Activated T-cell treated with anti-CD3 and anti-CD28 coated beads, Interleukin-2, amount 50 U/mL, for 24 hours (primary cell): ENCODE measurements around the gene DPP10.

Experiments used
- DNase-seq: peaks from one replicate; pipeline ENCODE4 v3.0.0-alpha.2; 2020
- H3K27ac Mint-ChIP-seq: 2 replicates; pipeline ENCODE4 v1.8.0; 2020; ENCODE audit warnings: mild to moderate bottlenecking, mixed read lengths
- H3K27me3 Mint-ChIP-seq: 2 replicates; pipeline ENCODE4 v1.8.0; 2020; ENCODE audit warnings: mixed read lengths
- H3K36me3 Mint-ChIP-seq: 2 replicates; pipeline ENCODE4 v1.8.0; 2020; ENCODE audit warnings: low read depth, mixed read lengths
- H3K4me1 Mint-ChIP-seq: 2 replicates; pipeline ENCODE4 v1.8.0; 2020; ENCODE audit warnings: low read depth, mixed read lengths
- H3K4me3 Mint-ChIP-seq: 2 replicates; pipeline ENCODE4 v1.8.0; 2020; ENCODE audit warnings: mild to moderate bottlenecking, moderate library complexity, mixed read lengths
- H3K9me3 Mint-ChIP-seq: 2 replicates; pipeline ENCODE4 v1.8.0; 2020; ENCODE audit warnings: mixed read lengths

DPP10 gene

DNA sequence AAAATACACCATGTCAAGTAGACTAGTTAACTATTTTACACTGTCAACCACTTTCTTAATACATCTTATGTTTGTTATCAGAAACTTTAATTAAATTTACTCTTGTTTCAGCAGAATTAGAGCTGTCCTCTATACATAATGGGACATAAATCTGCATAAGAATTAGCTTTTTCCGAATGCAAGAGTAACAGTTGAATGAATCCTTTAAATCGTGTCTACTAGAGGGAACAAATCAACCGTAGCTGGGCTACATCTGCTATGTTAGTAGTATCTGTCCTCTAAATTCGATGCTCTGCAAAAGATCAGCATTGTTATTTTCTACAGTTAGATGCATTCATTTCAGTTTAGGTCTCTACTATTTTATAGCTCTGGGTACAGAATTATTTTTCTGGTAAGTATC, 1090.6 kb downstream of the DPP10 start:
- H3K27ac Mint-ChIP-seq: no peak overlapping the region
- H3K4me3 Mint-ChIP-seq: no peak overlapping the region
- no peaks in the 10 kb centered on the region for H3K27me3 Mint-ChIP-seq
- H3K9me3 Mint-ChIP-seq: peaks cover 13% of the 10 kb centered on the region
- DNase-seq: no peak
- H3K4me1 Mint-ChIP-seq: no peaks in the 10 kb centered on the region
- H3K36me3 Mint-ChIP-seq: no peaks in the 10 kb centered on the region

DNA sequence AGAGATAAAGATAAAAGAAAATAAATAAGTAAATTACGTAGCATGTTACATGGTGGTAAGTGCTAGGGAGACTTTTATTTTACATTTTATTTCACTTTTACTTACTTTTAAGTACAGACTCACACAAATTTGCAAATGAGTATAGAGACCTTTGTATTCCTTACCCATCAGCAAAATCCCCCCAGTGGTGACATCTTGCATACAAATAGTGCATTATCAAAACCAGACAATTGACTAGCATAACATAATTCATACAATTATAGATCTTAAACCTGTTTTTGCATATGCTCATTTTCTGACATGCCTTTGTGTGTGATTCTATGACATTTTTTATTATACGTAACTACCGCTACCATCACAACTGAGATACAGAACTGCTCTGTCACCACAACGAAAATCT, 1099.4 kb downstream of the DPP10 start:
- Mint-ChIP-seq H3K27ac (no peak overlapping the region), H3K36me3 (no peaks in the 10 kb centered on the region), H3K4me1 (no peaks in the 10 kb centered on the region), H3K9me3 (peaks cover 4% of the 10 kb centered on the region), H3K4me3 (no peak overlapping the region), H3K27me3 (no peaks in the 10 kb centered on the region)
- no peak for DNase-seq

- no peak for DNase-seq
- H3K36me3 Mint-ChIP-seq: no peaks in the 10 kb centered on the region
- no peaks in the 10 kb centered on the region for H3K4me1 Mint-ChIP-seq
- no peaks in the 10 kb centered on the region for H3K27me3 Mint-ChIP-seq
- peaks cover 6% of the 10 kb centered on the region for H3K9me3 Mint-ChIP-seq
- no peak overlapping the region for H3K27ac Mint-ChIP-seq
- H3K4me3 Mint-ChIP-seq: no peak overlapping the region
Observed at GRCh38 chr2:115542331-115542730, 1099.9 kb downstream of the DPP10 start.

- no peak for DNase-seq
- H3K9me3 Mint-ChIP-seq: peaks cover 6% of the 10 kb centered on the region
- no peaks in the 10 kb centered on the region for H3K27me3 Mint-ChIP-seq
Observed at GRCh38 chr2:115543024-115543423, 1100.6 kb downstream of the DPP10 start.

GRCh38 chr2:115543461-115543860, 1101.0 kb downstream of the DPP10 start:
- H3K27ac Mint-ChIP-seq: no peak overlapping the region
- H3K4me3 Mint-ChIP-seq: no peak overlapping the region
- no peaks in the 10 kb centered on the region for H3K4me1 Mint-ChIP-seq
- no peaks in the 10 kb centered on the region for H3K27me3 Mint-ChIP-seq
- peaks cover 6% of the 10 kb centered on the region for H3K9me3 Mint-ChIP-seq
- H3K36me3 Mint-ChIP-seq: no peaks in the 10 kb centered on the region
- DNase-seq: no peak

More at GRCh38 chr2:115543024-115543423, 1100.6 kb downstream of the DPP10 start:
- H3K36me3 Mint-ChIP-seq: no peaks in the 10 kb centered on the region
- H3K27ac Mint-ChIP-seq: no peak overlapping the region
- no peak overlapping the region for H3K4me3 Mint-ChIP-seq
- no peaks in the 10 kb centered on the region for H3K4me1 Mint-ChIP-seq

DNA sequence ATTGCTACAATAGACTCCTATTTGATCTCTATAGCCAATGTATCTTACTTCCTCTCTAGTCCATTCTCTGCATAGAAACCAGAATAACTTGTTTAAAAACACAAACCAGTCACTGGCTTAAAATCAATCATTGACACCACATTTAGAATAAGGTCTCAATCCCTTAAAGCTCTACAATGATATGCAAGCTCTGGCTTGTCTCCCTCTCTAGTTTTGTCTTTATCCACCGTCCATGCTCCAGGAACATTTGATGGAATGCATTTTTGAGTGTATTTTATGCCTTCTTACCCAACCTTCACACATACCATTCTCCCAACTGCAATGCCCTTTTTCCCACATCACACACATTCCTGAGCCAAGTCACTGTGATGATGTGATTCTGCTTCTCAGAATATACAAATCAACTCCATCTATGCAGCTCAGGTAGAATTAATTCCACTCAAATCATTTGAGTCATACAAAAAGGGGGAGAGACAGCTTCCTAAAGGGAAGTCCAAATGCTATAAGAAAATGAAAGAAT, 1107.2 kb downstream of the DPP10 start:
- no peak for DNase-seq
- no peak overlapping the region for H3K27ac Mint-ChIP-seq
- no peaks in the 10 kb centered on the region for H3K36me3 Mint-ChIP-seq
- no peaks in the 10 kb centered on the region for H3K27me3 Mint-ChIP-seq
- no peak overlapping the region for H3K4me3 Mint-ChIP-seq
- no peaks in the 10 kb centered on the region for H3K4me1 Mint-ChIP-seq
- H3K9me3 Mint-ChIP-seq: peaks cover 17% of the 10 kb centered on the region

- no peak overlapping the region for H3K27ac Mint-ChIP-seq
- DNase-seq: no peak
Observed at GRCh38 chr2:115552726-115553125, 1110.3 kb downstream of the DPP10 start.

DNA sequence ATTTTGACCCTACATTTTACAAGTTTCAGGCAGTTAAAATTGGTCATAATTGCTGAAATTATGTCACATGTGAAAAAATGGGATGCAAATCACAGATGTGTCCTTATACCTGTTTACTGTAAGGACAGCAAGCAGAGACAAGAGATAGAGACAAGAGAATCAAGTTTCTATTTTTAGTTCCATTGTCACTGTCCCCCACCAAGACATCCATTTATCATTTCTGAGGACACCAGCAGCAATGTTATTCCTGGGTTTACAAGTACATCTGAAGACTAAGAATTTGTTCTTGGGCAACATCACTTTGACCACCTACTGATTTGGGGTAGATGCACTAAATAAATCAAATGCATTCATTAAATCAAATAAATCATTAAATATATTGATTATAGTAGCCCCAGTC, 1111.7 kb downstream of the DPP10 start:
- H3K9me3 Mint-ChIP-seq: peaks cover 13% of the 10 kb centered on the region
- H3K27ac Mint-ChIP-seq: no peak overlapping the region
- H3K27me3 Mint-ChIP-seq: no peaks in the 10 kb centered on the region
- no peak overlapping the region for H3K4me3 Mint-ChIP-seq
- no peak for DNase-seq
- no peaks in the 10 kb centered on the region for H3K36me3 Mint-ChIP-seq
- no peaks in the 10 kb centered on the region for H3K4me1 Mint-ChIP-seq

More at GRCh38 chr2:115552726-115553125, 1110.3 kb downstream of the DPP10 start:
- H3K27me3 Mint-ChIP-seq: no peaks in the 10 kb centered on the region
- H3K36me3 Mint-ChIP-seq: no peaks in the 10 kb centered on the region
- no peak overlapping the region for H3K4me3 Mint-ChIP-seq
- H3K4me1 Mint-ChIP-seq: no peaks in the 10 kb centered on the region
- H3K9me3 Mint-ChIP-seq: peaks cover 17% of the 10 kb centered on the region

- no peak for DNase-seq
- Mint-ChIP-seq H3K4me1 (no peaks in the 10 kb centered on the region), H3K27ac (no peak overlapping the region), H3K27me3 (no peaks in the 10 kb centered on the region), H3K36me3 (no peaks in the 10 kb centered on the region), H3K9me3 (peaks cover 22% of the 10 kb centered on the region), H3K4me3 (no peak overlapping the region)
Observed at GRCh38 chr2:115558725-115559124, 1116.3 kb downstream of the DPP10 start.

- Mint-ChIP-seq H3K4me1 (no peaks in the 10 kb centered on the region), H3K27me3 (no peaks in the 10 kb centered on the region), H3K9me3 (peaks cover 20% of the 10 kb centered on the region), H3K27ac (no peak overlapping the region), H3K36me3 (no peaks in the 10 kb centered on the region), H3K4me3 (no peak overlapping the region)
- no peak for DNase-seq
Observed at GRCh38 chr2:115560666-115561065, 1118.2 kb downstream of the DPP10 start.

DNA sequence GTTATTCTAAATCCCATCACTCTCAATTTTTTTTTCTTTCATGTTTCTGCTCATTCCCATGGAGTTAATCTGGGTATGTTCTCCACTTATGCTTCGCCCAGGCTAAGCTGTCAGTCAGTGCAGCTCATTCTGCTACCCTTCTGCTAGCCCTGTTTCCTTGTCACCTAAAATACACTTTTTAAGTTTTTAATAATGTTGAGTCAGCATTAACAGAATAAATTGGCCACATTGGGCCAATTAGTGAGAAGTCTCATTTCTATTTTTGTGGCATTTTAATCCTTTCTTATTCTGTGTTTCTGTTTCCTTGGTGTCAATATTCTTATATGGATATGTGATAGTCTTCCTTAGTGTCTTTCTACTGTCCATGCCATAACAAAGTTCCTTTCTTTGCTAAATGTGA, 1126.2 kb downstream of the DPP10 start:
- H3K4me1 Mint-ChIP-seq: no peaks in the 10 kb centered on the region
- peaks cover 17% of the 10 kb centered on the region for H3K9me3 Mint-ChIP-seq
- DNase-seq: no peak
- no peaks in the 10 kb centered on the region for H3K27me3 Mint-ChIP-seq
- no peak overlapping the region for H3K4me3 Mint-ChIP-seq
- no peak overlapping the region for H3K27ac Mint-ChIP-seq
- H3K36me3 Mint-ChIP-seq: no peaks in the 10 kb centered on the region

DNA sequence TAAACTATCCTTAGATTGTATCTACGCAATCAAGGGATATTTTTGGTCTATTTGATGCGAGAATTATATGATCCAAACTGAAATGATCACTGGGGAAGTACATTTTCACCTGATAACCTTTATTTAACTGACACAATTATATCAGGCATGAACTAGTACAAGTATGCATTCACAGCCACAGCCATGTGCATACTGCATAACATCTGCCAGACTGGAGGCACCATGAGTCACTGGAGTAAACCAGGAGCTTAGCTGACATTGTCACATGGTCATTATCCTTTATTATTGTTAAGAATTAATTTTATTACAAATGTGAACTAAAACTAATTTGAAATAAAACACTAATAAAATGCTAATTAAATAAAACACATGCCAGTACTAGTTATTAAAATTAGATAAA, 1127.1 kb downstream of the DPP10 start:
- no peak for DNase-seq
- H3K9me3 Mint-ChIP-seq: peaks cover 23% of the 10 kb centered on the region
- no peak overlapping the region for H3K27ac Mint-ChIP-seq
- H3K4me3 Mint-ChIP-seq: no peak overlapping the region
- H3K4me1 Mint-ChIP-seq: no peaks in the 10 kb centered on the region
- no peaks in the 10 kb centered on the region for H3K27me3 Mint-ChIP-seq
- H3K36me3 Mint-ChIP-seq: no peaks in the 10 kb centered on the region

DNA sequence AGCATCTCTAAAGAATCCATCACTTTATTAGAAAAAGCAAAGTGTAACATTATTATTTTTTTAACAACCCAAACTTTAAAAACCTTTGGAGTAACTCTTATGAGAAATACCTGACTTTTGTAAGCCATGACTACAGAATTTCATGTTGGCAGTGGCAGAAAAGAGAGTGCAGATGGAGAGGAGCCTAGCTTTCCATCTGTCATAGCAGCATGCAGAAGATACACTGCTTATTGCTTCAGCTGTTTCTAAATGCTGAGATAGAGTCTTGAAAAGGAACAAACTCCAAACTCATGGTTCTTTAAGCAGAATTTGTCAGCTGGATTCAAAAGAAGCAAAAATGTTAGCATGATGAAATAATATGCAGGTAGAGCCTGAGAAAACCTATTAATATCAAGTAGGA, 1130.3 kb downstream of the DPP10 start:
- Mint-ChIP-seq H3K4me3 (no peak overlapping the region), H3K4me1 (no peaks in the 10 kb centered on the region)

DNA sequence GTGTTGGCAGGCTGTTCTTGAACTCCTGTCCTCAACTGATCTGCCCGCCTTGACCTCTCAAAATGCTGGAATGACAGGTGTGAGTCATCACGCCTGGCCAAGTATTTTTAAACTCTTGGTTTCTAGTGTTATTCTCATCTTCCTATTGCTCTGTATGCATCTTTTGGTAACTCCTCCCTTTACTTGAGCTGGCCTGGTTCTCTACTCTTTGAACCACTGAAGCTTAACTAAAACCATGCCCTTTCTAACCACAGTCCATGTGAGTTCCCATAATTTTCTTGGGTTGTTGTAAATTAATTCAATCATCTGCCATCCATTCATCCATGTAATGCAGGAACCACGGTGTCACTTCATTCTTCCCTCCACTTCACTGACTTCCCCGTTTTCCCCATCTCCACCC, 1131.3 kb downstream of the DPP10 start:
- no peaks in the 10 kb centered on the region for H3K27me3 Mint-ChIP-seq
- DNase-seq: no peak
- H3K27ac Mint-ChIP-seq: no peak overlapping the region
- no peaks in the 10 kb centered on the region for H3K36me3 Mint-ChIP-seq
- H3K9me3 Mint-ChIP-seq: peaks cover 29% of the 10 kb centered on the region
- H3K4me1 Mint-ChIP-seq: no peaks in the 10 kb centered on the region
- H3K4me3 Mint-ChIP-seq: no peak overlapping the region

More for the DNA sequence above, 1130.3 kb downstream of the DPP10 start:
- DNase-seq: no peak
- H3K27me3 Mint-ChIP-seq: no peaks in the 10 kb centered on the region
- H3K9me3 Mint-ChIP-seq: peaks cover 32% of the 10 kb centered on the region
- H3K27ac Mint-ChIP-seq: no peak overlapping the region
- no peaks in the 10 kb centered on the region for H3K36me3 Mint-ChIP-seq

DNA sequence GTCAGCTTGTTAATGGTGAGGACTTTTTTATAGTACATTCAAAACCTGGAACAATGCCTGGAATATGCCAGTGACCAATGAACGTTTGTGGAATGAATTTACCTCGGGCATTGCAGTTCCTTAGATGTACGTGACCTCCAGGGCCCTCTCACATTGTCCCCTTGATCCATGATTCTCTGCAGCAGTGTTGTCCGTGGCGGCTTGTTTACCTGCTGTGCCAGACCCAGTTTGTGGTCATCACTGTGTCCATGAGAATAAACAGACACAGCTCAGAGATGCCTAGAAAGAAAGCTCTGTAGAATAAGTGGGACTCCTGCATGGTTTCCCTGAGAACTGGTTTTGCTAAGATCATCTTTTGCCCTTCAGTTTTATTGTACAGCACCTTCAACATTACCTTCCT, 1132.2 kb downstream of the DPP10 start:
- no peaks in the 10 kb centered on the region for H3K27me3 Mint-ChIP-seq
- no peaks in the 10 kb centered on the region for H3K36me3 Mint-ChIP-seq
- no peak overlapping the region for H3K27ac Mint-ChIP-seq
- H3K4me3 Mint-ChIP-seq: no peak overlapping the region
- DNase-seq: no peak
- H3K4me1 Mint-ChIP-seq: no peaks in the 10 kb centered on the region
- H3K9me3 Mint-ChIP-seq: peaks cover 26% of the 10 kb centered on the region

- Mint-ChIP-seq H3K4me3 (no peak overlapping the region), H3K27me3 (no peaks in the 10 kb centered on the region), H3K9me3 (peaks cover 25% of the 10 kb centered on the region), H3K36me3 (no peaks in the 10 kb centered on the region), H3K27ac (no peak overlapping the region), H3K4me1 (no peaks in the 10 kb centered on the region)
- DNase-seq: no peak
Observed at GRCh38 chr2:115580784-115581183, 1138.3 kb downstream of the DPP10 start.
